ENCODE data around the gene ZBTB46.
"Not testable (repeated sequence)": the region's sequence is repeated elsewhere in the genome, so short reads cannot be mapped to it uniquely, and the experiment has no call there.

Gene ZBTB46

GRCh38 chr20:63783970-63784369 is 47.1 kb downstream of the ZBTB46 start:
- DNase-seq, result no peak

- no peak for DNase-seq
Observed at GRCh38 chr20:63782521-63782971, 48.5 kb downstream of the ZBTB46 start.

- peak; percentile 67 to 73 for DNase-seq
Observed at GRCh38 chr20:63782051-63782471, 49.0 kb downstream of the ZBTB46 start.

GRCh38 chr20:63781181-63781580 is 49.9 kb downstream of the ZBTB46 start:
- no peak for DNase-seq

GRCh38 chr20:63778857-63779256 is 52.2 kb downstream of the ZBTB46 start:
- DNase-seq, result no peak

- DNase-seq, result no peak
Observed at GRCh38 chr20:63778034-63778752, 52.9 kb downstream of the ZBTB46 start.

GRCh38 chr20:63777614-63778013 is 53.5 kb downstream of the ZBTB46 start:
- DNase-seq, result no peak

- DNase-seq, result not testable (repeated sequence)
Observed at GRCh38 chr20:63776875-63777274, 54.2 kb downstream of the ZBTB46 start.

GRCh38 chr20:63775096-63775978 is 55.7 kb downstream of the ZBTB46 start:
- peak; percentile 54 to 56 for DNase-seq

GRCh38 chr20:63774306-63774705 is 56.8 kb downstream of the ZBTB46 start:
- no peak for DNase-seq

GRCh38 chr20:63773571-63774241 is 57.4 kb downstream of the ZBTB46 start:
- DNase-seq, result no peak

- DNase-seq, result no peak
Observed at GRCh38 chr20:63772781-63773518, 58.1 kb downstream of the ZBTB46 start.

- DNase-seq, result no peak
Observed at GRCh38 chr20:63771046-63771707, 59.9 kb downstream of the ZBTB46 start.

GRCh38 chr20:63769891-63770474 is 61.1 kb downstream of the ZBTB46 start:
- no peak for DNase-seq

GRCh38 chr20:63768591-63769515 is 62.2 kb downstream of the ZBTB46 start:
- DNase-seq, result no peak

GRCh38 chr20:63767886-63768285 is 63.2 kb downstream of the ZBTB46 start:
- no peak for DNase-seq

- DNase-seq, result no peak
Observed at GRCh38 chr20:63767456-63767855, 63.6 kb downstream of the ZBTB46 start.

- no peak for DNase-seq
Observed at GRCh38 chr20:63766695-63767426, 64.2 kb downstream of the ZBTB46 start.

GRCh38 chr20:63765902-63766301 is 65.2 kb downstream of the ZBTB46 start:
- no peak for DNase-seq
